Cardiac fibroblast (primary cell): Measurements from ENCODE around the gene SLC9A1.

ENCODE experiments used
- DNase-seq, 2 donors: peaks; one replicate each; pipeline versions ENCODE4 v3.0.0 to v3.0.0-alpha.2; 2010; ENCODE audit warnings: low read depth in 2 of 2
- H3K4me3 ChIP-seq, 2 donors: replicated peaks in 1 of 2; 1 replicate in 1 of 2; 2 replicates in 1 of 2; pipeline ENCODE4 v1.5.1; 2011; ENCODE audit warnings: low read depth in 2 of 2, low read length in 2 of 2, mild to moderate bottlenecking in 2 of 2, moderate library complexity in 1 of 2
- CTCF ChIP-seq: IDR thresholded peaks from one replicate; pipeline ENCODE4 v1.5.1; 2011; ENCODE audit warnings: low read depth, mild to moderate bottlenecking, low read length, inconsistent platforms

SLC9A1 gene

GRCh38 chr1:27142464-27142863, 12.5 kb downstream of the SLC9A1 start:
- DNase-seq = no peak
- no peak for TF ChIP-seq CTCF
- H3K4me3 ChIP-seq = no peak overlapping the region

- TF ChIP-seq CTCF = no peak
- no peak overlapping the region for H3K4me3 ChIP-seq
- DNase-seq = no peak
These were observed 13.5 kb downstream of the SLC9A1 start for GRCh38 chr1:27141266-27142003.

- H3K4me3 ChIP-seq = no peak overlapping the region
- DNase-seq = no peak
- TF ChIP-seq CTCF = no peak
These were observed 14.9 kb downstream of the SLC9A1 start for GRCh38 chr1:27139980-27140379.

- DNase-seq = no peak
- no peak for TF ChIP-seq CTCF
- no peak overlapping the region for H3K4me3 ChIP-seq
These were observed 16.0 kb downstream of the SLC9A1 start for GRCh38 chr1:27138927-27139326.

GRCh38 chr1:27138368-27138767, 16.6 kb downstream of the SLC9A1 start:
- DNase-seq = no peak

GRCh38 chr1:27137544-27138075, 17.3 kb downstream of the SLC9A1 start:
- no peak for TF ChIP-seq CTCF
- DNase-seq = no peak
- H3K4me3 ChIP-seq = no peak overlapping the region

More at GRCh38 chr1:27138368-27138767, 16.6 kb downstream of the SLC9A1 start:
- H3K4me3 ChIP-seq = no peak overlapping the region
- TF ChIP-seq CTCF = no peak
